SK-N-MC (cell line): ENCODE data around the gene C10orf120.

Experiments
- DNase-seq: peaks from one replicate; pipeline ENCODE4 v3.0.0-alpha.2; 2011; ENCODE audit warnings: low read depth, low spot score
- H3K27ac ChIP-seq: fragments of 200-600 bp; sonication (generic); 2 replicates; pipeline ENCODE4 v1.5.1; 2016; ENCODE audit warnings: mixed run types
- H3K36me3 ChIP-seq: fragments of 200-600 bp; sonication (generic); 2 replicates; pipeline ENCODE4 v1.6.1; 2017; ENCODE audit warnings: antibody characterized with exemption, low read length, mixed read lengths; ENCODE audit not compliant: insufficient read depth
- H3K4me3 ChIP-seq: fragments of 200-600 bp; sonication (generic); 2 replicates; pipeline ENCODE4 v1.5.1; 2016
- H3K9ac ChIP-seq: fragments of 200-600 bp; sonication (generic); 2 replicates; pipeline ENCODE4 v1.8.0; 2017; ENCODE audit warnings: mixed run types, mixed read lengths; ENCODE audit not compliant: insufficient read length
- H3K9me3 ChIP-seq: fragments of 200-600 bp; sonication (generic); 2 replicates; pipeline ENCODE4 v1.6.1; 2017; ENCODE audit warnings: low read depth, mild to moderate bottlenecking, antibody characterized with exemption, low read length, moderate library complexity, mixed read lengths
- EZH2 ChIP-seq: fragments of 200-600 bp; sonication (generic); IDR thresholded peaks from one replicate; pipeline ENCODE4 v1.6.1; 2017; ENCODE audit warnings: antibody characterized with exemption
- FOXP2 ChIP-seq: optimal IDR thresholded peaks from 2 replicates; pipeline ENCODE3; 2011; ENCODE audit warnings: mild to moderate bottlenecking, moderate library complexity; ENCODE audit not compliant: insufficient read depth; ENCODE audit errors: extremely low read length, control extremely low read depth
- POLR2AphosphoS5 ChIP-seq: IDR thresholded peaks from 2 replicates; pipeline ENCODE4 v1.6.1; 2012; ENCODE audit warnings: mild to moderate bottlenecking, low read depth, low read length, borderline replicate concordance

Gene C10orf120

DNA sequence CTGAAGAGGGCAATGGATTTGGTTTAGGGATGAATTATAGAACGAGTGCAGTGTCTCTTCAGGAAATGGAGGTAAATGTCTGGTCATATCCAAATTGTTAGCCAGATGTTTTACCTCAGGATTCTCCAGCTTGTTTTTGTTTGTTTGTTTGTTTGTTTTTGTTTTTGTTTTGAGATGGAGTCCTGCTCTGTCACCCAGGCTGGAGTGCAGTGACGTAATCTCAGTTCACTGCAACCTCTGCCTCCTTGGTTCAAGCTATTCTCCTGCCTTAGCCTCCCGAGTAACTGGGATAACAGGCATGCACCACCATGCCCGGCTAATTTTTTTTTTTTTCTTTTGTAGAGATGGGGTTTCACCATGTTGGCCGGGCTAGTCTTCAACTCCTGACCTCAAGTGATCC lies 6.9 kb downstream of the C10orf120 start:
- H3K36me3 ChIP-seq, result no peaks in the 10 kb centered on the region
- H3K4me3 ChIP-seq, result no peak overlapping the region

DNA sequence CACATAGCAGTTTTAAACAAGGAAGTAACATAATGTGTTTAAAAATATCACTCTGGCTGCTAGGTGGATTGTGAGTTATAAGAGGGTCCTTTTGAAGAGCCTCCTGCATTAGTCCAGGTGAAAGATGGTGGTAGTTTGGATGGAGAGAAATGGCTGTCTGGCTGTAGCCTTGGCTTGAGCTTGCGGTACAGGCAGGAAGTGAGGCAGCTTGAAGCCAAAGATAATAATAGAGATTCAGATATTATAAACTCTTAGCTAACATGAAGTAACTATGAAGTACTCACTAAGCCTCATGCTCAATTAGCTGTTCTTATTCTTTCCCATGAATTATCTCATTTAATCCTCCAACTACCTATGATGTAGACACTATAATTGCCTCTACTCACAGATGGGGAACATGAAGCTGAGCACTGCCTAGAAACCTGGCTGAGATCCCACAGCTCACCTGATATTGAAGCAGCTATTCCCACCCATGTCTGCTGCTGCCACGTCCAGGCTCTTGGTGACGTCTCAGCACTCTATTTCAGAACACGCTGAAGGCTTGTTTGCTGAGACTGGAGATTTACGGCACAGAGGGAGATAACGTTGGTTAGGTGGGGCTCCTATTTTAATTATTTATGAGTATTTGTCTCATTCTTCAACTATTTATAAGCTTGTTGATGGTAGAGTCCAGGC lies 10.4 kb downstream of the C10orf120 start:
- DNase-seq, result no peak
- H3K4me3 ChIP-seq, result no peak overlapping the region
- no peak for TF ChIP-seq FOXP2
- TF ChIP-seq EZH2, result no peak
- TF ChIP-seq POLR2AphosphoS5, result no peak
- H3K36me3 ChIP-seq, result no peaks in the 10 kb centered on the region
- H3K27ac ChIP-seq, result no peak overlapping the region
- H3K9me3 ChIP-seq, result no peaks in the 10 kb centered on the region
- no peak overlapping the region for H3K9ac ChIP-seq

More for the DNA sequence above, 6.9 kb downstream of the C10orf120 start:
- TF ChIP-seq EZH2 (no peak), FOXP2 (no peak), POLR2AphosphoS5 (no peak)
- H3K9ac ChIP-seq, result no peak overlapping the region
- no peak for DNase-seq
- H3K27ac ChIP-seq, result no peak overlapping the region
- H3K9me3 ChIP-seq, result no peaks in the 10 kb centered on the region

DNA sequence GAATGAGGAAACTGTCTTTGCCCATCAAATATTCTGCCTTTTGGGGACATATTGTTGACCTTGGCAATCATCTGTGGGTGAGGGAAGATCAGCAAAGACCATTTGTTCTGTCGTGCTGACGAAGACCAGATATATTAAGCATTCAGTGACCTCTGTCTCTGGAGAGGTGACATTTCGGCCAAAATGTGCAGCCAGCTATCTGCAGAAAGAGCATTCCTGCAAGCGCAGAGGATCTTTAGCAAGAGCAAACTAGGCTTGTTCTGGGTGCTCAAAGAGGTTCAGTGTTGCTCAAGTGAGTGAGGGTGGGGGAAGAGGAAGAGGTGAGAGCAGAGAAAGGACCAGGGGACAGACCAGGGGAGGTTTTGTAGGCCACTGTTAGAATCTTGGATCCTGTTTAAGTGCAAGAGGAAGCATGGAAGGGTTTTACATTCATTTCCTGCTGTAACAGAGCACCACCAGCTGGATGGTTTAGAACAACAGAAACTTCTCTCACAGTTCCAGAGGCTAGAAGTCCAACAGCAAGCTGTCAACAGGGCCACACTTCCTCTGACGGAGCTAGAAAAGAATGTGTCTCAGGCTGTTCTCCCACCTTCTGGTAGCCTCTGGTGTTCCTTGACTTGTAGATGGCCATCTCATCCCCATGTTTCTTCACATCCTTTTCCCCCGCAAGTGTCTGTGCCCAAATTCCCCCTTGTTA lies 11.2 kb downstream of the C10orf120 start:
- no peak for DNase-seq
- H3K27ac ChIP-seq, result no peak overlapping the region
- H3K4me3 ChIP-seq, result no peak overlapping the region
- H3K9me3 ChIP-seq, result no peaks in the 10 kb centered on the region
- TF ChIP-seq FOXP2 (no peak), POLR2AphosphoS5 (no peak), EZH2 (no peak)
- no peaks in the 10 kb centered on the region for H3K36me3 ChIP-seq
- H3K9ac ChIP-seq, result no peak overlapping the region

DNA sequence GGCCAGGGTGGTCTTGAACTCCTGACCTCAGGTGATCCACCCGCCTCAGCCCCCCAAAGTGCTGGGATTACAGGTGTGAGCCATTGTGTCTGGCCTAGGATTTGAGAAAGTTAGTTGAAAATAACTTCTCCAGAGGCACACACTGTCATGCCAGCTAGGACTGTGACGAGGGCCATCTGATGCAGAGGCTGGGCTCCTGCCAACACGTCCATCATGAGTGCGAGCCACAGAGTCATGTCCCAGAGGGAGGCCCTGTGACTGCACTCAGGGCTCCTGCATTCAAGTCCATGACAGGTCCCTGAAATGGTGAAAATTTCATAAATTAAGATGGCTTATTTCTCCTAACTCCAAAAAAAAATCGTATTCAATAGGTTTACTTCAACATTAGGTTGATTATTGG lies 17.1 kb downstream of the C10orf120 start:
- Histone ChIP-seq H3K4me3 (no peak overlapping the region), H3K27ac (no peak overlapping the region), H3K9me3 (no peaks in the 10 kb centered on the region), H3K9ac (no peak overlapping the region), H3K36me3 (no peaks in the 10 kb centered on the region)
- no peak for DNase-seq
- no peak for TF ChIP-seq POLR2AphosphoS5
- TF ChIP-seq FOXP2, result no peak
- no peak for TF ChIP-seq EZH2

DNA sequence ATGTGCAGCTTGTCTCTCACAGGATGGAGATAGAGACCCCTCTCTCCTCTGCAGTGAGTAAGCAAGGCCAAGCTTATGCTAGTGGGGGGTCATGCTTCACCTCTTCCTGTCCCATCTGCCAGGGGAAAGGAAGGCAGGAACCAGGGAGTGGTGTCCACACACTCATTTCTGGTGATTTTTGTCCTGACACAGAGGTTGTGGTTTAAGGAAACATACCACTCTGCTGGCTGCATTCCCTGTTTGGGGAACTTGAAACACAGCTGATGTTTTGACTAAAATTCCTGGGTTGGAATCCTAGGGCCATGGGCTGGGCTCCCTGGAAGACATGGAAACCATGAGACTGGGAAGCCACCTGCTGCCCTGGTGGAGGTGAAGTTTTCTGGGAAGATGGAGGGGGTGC lies 21.4 kb downstream of the C10orf120 start:
- Histone ChIP-seq H3K9ac (no peak overlapping the region), H3K4me3 (no peak overlapping the region), H3K27ac (no peak overlapping the region), H3K9me3 (no peaks in the 10 kb centered on the region), H3K36me3 (no peaks in the 10 kb centered on the region)
- no peak for DNase-seq
- TF ChIP-seq POLR2AphosphoS5 (no peak), EZH2 (no peak), FOXP2 (no peak)

DNA sequence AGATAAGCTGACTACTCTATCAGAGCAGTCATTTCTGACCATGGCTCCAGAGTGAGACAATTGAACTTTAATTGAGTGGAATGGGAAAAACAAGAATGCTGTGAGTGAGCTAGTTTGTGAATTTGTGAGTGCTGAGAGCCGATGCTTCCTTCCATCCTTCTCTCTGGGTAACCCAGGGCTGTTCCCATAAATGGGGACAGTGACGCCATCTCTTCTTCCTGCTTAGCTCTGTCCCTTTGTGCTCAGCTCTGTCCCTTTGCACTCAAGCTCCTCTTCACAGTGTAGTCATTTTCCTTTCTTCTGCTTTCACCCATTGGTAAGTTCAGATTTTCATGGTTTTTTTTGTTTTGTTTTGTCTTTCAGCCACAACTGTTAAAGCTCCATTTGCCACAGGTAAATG lies 24.4 kb downstream of the C10orf120 start:
- Histone ChIP-seq H3K36me3 (no peaks in the 10 kb centered on the region), H3K4me3 (no peak overlapping the region), H3K27ac (no peak overlapping the region), H3K9ac (no peak overlapping the region), H3K9me3 (no peaks in the 10 kb centered on the region)
- TF ChIP-seq EZH2, result no peak
- TF ChIP-seq POLR2AphosphoS5, result no peak
- TF ChIP-seq FOXP2, result no peak
- DNase-seq, result no peak

DNA sequence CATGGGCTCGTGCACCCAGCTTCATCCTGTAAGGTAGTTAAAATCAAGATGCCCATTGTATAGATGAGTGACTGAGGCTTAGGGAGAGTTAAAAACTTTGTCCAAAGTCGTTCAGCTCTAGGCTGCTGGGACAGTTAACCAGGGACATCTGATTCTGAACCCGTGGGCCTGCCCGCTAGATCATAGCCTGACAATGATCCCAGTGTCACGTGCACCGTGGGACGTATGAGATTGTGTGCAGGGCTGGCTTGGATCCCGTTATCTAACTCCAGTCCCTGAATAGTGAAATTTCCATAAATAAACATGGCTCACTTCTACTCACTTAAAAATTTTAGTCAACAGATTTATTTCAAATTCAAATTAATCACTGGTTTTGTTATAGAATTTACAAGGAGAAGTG lies 24.9 kb downstream of the C10orf120 start:
- H3K9me3 ChIP-seq, result no peaks in the 10 kb centered on the region
- H3K9ac ChIP-seq, result no peak overlapping the region
- no peak overlapping the region for H3K4me3 ChIP-seq
- TF ChIP-seq FOXP2 (no peak), EZH2 (no peak), POLR2AphosphoS5 (no peak)
- no peaks in the 10 kb centered on the region for H3K36me3 ChIP-seq
- no peak overlapping the region for H3K27ac ChIP-seq
- DNase-seq, result no peak

DNA sequence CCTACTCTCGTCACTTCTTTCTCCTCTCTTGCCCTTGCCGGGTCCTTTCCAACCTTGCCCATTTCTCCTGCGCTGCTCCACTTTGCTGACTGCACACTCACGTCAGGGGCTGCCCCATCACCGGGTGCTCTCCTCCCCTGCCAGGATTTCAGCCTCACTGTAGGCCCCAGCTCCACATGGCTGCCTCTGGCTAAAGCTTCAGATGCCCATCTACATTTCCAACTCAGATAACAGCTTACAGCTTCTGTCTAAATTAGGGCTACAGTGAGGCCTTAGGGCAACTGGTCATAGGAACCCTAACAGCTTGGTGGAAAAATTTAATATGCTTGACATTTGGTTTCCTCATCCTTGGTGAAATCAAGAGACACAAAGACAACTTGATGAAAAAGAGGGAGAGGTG lies 25.9 kb downstream of the C10orf120 start:
- TF ChIP-seq FOXP2 (no peak), EZH2 (no peak), POLR2AphosphoS5 (no peak)
- Histone ChIP-seq H3K9ac (no peak overlapping the region), H3K4me3 (no peak overlapping the region), H3K9me3 (no peaks in the 10 kb centered on the region), H3K27ac (no peak overlapping the region), H3K36me3 (no peaks in the 10 kb centered on the region)
- no peak for DNase-seq

DNA sequence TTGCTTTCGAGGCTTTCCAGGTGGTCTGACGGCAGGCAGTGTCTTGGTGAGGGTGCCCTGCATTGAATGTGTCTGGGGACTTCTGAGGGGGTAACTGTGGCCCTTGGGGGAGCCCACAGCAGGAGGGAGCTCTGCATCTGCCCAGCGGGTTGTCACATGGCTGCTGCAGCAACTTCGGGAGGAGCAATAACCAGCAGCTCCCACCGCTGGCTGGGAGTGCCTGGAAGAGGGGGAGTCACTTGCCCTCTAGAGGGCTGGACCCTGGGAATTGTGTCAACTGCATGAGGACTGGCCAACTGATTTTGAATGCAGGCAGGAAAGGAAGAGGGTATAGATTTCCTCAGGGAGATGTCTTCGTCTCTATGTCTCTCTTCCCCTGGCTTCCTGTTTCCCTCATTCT lies 26.4 kb downstream of the C10orf120 start:
- DNase-seq, result no peak
- no peaks in the 10 kb centered on the region for H3K9me3 ChIP-seq
- no peaks in the 10 kb centered on the region for H3K36me3 ChIP-seq
- TF ChIP-seq EZH2, result no peak
- TF ChIP-seq POLR2AphosphoS5, result no peak
- TF ChIP-seq FOXP2, result no peak
- H3K9ac ChIP-seq, result no peak overlapping the region
- no peak overlapping the region for H3K27ac ChIP-seq
- no peak overlapping the region for H3K4me3 ChIP-seq
